ENCODE data around the gene GPR65.

DNA sequence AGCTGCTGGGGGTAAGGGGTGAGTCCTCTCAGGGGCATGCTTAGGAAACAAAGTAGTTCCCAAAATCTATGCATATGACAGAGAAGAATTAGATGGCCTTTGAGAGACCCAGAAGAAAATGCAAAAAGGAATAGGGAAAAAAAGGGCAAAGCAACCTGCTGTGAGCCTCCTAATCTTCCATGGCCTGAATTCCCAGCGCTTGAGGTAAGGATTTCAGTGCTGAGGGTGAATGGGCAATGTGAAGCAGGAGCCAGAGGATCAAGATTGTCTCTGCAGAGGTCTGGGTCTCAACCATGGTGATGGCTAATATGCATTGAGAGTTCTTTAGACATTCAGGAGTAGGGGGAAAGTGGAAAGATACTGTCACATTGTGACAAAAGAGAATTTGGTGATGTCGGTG, 31.5 kb downstream of the GPR65 start:
- TF ChIP-seq CTCF (IDR thresholded peaks at IDR 0.05) (no peak), EP300 (IDR thresholded peaks at IDR 0.05) (no peak), POLR2A (IDR thresholded peaks at IDR 0.05) (no peak)

Measured in suprapubic skin (tissue), 3 donors.